ENCODE measurements around the gene GABRG3.

DNA sequence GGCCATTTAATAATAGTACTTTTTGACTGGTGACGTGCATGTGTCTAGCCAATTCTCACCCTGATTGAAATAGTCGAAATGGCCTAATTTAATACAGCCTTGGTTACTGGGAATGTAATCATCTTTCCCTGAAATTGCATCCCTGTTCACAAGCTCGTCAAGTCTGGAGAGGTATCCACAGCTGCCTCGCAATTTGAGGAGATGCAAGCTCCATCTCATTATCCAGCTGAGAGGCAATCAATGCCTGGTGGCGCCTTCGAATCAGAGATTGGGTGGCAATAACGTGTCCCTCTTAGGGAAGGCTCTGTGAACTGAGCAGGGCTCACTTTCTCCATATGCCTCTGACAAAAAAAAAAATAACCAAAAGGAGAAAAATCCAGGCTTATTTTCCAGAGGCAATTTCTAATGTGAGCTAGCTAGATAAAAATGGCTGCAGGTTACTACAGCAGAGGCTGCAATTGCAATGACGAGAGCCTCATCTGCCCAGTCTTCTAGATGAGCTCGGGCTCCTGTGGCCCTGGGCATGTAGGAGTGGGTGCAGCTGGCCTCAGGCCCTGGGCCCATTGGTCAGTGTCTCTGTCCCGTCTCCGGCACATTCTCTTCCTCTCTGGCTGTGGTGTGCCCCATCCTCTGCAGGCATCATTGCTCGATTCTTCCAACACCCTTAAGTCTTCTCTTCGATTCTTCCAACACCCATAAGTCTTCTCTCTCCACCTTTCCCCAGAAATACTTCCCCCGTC lies 487.5 kb downstream of the GABRG3 start:
- TF ChIP-seq, protein P1, sequence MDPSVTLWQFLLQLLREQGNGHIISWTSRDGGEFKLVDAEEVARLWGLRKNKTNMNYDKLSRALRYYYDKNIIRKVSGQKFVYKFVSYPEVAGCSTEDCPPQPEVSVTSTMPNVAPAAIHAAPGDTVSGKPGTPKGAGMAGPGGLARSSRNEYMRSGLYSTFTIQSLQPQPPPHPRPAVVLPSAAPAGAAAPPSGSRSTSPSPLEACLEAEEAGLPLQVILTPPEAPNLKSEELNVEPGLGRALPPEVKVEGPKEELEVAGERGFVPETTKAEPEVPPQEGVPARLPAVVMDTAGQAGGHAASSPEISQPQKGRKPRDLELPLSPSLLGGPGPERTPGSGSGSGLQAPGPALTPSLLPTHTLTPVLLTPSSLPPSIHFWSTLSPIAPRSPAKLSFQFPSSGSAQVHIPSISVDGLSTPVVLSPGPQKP (IDR thresholded peaks at IDR 0.05; ENCODE audit: low read depth, low read length) = no peak
- TF ChIP-seq, protein P2, sequence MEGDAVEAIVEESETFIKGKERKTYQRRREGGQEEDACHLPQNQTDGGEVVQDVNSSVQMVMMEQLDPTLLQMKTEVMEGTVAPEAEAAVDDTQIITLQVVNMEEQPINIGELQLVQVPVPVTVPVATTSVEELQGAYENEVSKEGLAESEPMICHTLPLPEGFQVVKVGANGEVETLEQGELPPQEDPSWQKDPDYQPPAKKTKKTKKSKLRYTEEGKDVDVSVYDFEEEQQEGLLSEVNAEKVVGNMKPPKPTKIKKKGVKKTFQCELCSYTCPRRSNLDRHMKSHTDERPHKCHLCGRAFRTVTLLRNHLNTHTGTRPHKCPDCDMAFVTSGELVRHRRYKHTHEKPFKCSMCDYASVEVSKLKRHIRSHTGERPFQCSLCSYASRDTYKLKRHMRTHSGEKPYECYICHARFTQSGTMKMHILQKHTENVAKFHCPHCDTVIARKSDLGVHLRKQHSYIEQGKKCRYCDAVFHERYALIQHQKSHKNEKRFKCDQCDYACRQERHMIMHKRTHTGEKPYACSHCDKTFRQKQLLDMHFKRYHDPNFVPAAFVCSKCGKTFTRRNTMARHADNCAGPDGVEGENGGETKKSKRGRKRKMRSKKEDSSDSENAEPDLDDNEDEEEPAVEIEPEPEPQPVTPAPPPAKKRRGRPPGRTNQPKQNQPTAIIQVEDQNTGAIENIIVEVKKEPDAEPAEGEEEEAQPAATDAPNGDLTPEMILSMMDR (IDR thresholded peaks at IDR 0.05 in 2 of 3, conservative IDR thresholded peaks at IDR 0.05 in 1 of 3; ENCODE audit: control insufficient read depth in 2 of 3, extremely low read depth in 1 of 3, insufficient read depth in 1 of 3, low read depth in 3 of 3, low read length in 3 of 3) = no peak
